Ishikawa (cell line): ENCODE data around the gene TTPAL.

Source experiments
- EGR1 ChIP-seq: IDR thresholded peaks from 2 replicates; pipeline ENCODE4 v1.6.1; 2012
- EP300 ChIP-seq: IDR thresholded peaks from 2 replicates; pipeline ENCODE4 v1.6.1; 2012; ENCODE audit warnings: borderline replicate concordance
- FOXM1 ChIP-seq: IDR thresholded peaks from 2 replicates; pipeline ENCODE4 v1.6.1; 2012; ENCODE audit warnings: low read depth, borderline replicate concordance
- RAD21 ChIP-seq: IDR thresholded peaks from 2 replicates; pipeline ENCODE4 v1.6.1; 2012; ENCODE audit warnings: low read depth
- TEAD4 ChIP-seq: IDR thresholded peaks from 2 replicates; pipeline ENCODE4 v1.6.1; 2012
- YY1 ChIP-seq: IDR thresholded peaks from 2 replicates; pipeline ENCODE4 v1.6.1; 2012; ENCODE audit warnings: low read depth
- ZBTB7A ChIP-seq: IDR thresholded peaks from 2 replicates; pipeline ENCODE4 v1.6.1; 2012; ENCODE audit warnings: low read depth
- TF ChIP-seq, protein P1 (sequence below): IDR thresholded peaks from 2 replicates; pipeline ENCODE4 v1.6.1; 2012

DNA sequence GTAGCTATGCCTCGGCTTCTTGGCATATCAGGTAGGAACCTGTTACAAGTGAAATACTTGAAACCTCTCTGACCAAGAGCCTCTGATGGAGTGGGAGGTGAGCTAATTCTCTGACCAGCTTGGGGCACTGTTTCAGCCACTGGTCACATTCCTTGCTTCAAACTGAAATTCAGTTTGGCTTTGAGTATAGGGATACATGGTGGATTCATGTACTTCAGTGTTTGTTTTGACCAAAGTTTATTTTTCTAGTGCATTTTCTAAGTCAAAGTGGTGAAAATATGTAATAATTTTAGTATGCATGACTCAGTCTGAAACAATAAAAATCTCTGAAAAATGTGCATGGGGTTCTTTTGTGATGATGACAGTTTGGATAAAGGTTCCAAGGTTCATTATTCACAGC is 18.6 kb downstream of the TTPAL start:
- TF ChIP-seq YY1 = no peak
- no peak for TF ChIP-seq RAD21
- TF ChIP-seq, protein P1, sequence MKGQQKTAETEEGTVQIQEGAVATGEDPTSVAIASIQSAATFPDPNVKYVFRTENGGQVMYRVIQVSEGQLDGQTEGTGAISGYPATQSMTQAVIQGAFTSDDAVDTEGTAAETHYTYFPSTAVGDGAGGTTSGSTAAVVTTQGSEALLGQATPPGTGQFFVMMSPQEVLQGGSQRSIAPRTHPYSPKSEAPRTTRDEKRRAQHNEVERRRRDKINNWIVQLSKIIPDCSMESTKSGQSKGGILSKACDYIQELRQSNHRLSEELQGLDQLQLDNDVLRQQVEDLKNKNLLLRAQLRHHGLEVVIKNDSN = no peak
- TF ChIP-seq ZBTB7A = no peak
- no peak for TF ChIP-seq EP300
- TF ChIP-seq TEAD4 = no peak
- TF ChIP-seq EGR1 = no peak
- TF ChIP-seq FOXM1 = no peak
